ENCODE results near the gene AMELX.

The AMELX gene

DNA sequence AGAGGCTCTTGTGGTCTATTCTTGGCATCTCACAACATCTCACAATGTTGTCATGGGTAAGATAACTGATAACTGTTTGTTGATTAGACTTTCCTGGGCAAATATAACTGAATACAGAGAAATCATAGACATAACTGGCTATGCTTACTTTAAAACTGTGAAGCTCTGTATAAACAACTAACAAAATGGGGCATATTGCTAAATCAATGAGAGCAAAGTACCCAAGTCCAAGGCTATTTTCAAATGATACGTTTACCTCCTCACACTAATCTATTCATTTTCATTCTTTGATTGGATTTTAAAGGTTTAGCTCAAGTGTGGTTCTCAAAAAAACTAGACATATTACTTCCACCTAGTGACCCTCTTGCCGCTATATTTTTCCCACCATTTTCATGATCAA lies 38.6 kb downstream of the AMELX start:
- no peaks in the 10 kb centered on the region for H3K27me3 ChIP-seq (ENCODE audit: control insufficient read depth, insufficient read depth, low read length)
- no peaks in the 10 kb centered on the region for H3K9me3 ChIP-seq (ENCODE audit: control insufficient read depth, low read length)
- no peak overlapping the region for H3K4me2 ChIP-seq (ENCODE audit: low read length)
- no peak overlapping the region for H2AFZ ChIP-seq
- H3K4me1 ChIP-seq: no peaks in the 10 kb centered on the region
- H3K9ac ChIP-seq: no peak overlapping the region
- H3K36me3 ChIP-seq (ENCODE audit: control insufficient read depth, insufficient read depth, low read length): no peaks in the 10 kb centered on the region
- H3K4me3 ChIP-seq (ENCODE audit: low read depth, low read length): no peak overlapping the region
- H3K27ac ChIP-seq: no peak overlapping the region
- TF ChIP-seq, protein P1, sequence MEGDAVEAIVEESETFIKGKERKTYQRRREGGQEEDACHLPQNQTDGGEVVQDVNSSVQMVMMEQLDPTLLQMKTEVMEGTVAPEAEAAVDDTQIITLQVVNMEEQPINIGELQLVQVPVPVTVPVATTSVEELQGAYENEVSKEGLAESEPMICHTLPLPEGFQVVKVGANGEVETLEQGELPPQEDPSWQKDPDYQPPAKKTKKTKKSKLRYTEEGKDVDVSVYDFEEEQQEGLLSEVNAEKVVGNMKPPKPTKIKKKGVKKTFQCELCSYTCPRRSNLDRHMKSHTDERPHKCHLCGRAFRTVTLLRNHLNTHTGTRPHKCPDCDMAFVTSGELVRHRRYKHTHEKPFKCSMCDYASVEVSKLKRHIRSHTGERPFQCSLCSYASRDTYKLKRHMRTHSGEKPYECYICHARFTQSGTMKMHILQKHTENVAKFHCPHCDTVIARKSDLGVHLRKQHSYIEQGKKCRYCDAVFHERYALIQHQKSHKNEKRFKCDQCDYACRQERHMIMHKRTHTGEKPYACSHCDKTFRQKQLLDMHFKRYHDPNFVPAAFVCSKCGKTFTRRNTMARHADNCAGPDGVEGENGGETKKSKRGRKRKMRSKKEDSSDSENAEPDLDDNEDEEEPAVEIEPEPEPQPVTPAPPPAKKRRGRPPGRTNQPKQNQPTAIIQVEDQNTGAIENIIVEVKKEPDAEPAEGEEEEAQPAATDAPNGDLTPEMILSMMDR (IDR thresholded peaks at IDR 0.05): no peak
- H3K79me2 ChIP-seq: no peaks in the 10 kb centered on the region

DNA sequence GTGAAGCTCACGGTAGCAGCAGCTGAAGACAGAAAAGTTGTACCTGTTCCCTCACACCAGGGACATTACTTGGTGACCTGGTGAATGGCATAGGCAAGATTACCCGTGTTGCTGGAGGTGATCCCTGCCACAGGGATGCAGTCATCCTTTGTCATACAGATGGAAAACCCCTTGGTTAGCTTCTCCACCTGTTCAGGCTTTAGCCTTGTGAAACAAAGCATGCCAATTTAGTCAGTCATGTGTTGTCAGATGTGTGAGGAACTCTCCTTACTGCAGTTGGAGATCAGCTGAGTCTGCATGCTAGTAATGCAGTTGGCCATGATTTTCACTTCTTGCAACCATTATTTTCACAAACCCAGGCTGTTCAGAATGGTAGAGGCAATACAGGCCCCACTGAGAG lies 41.0 kb downstream of the AMELX start:
- no peak overlapping the region for H2AFZ ChIP-seq
- H3K27ac ChIP-seq: no peak overlapping the region
- H3K4me3 ChIP-seq (ENCODE audit: low read depth, low read length): no peak overlapping the region
- no peaks in the 10 kb centered on the region for H3K36me3 ChIP-seq (ENCODE audit: control insufficient read depth, insufficient read depth, low read length)
- no peaks in the 10 kb centered on the region for H3K9me3 ChIP-seq (ENCODE audit: control insufficient read depth, low read length)
- H3K27me3 ChIP-seq (ENCODE audit: control insufficient read depth, insufficient read depth, low read length): no peaks in the 10 kb centered on the region
- no peaks in the 10 kb centered on the region for H3K79me2 ChIP-seq
- no peak overlapping the region for H3K4me2 ChIP-seq (ENCODE audit: low read length)
- no peak overlapping the region for H3K9ac ChIP-seq
- TF ChIP-seq, protein P1 (IDR thresholded peaks at IDR 0.05): no peak
- no peaks in the 10 kb centered on the region for H3K4me1 ChIP-seq

GRCh38 chrX:11336201-11336600 lies 43.0 kb downstream of the AMELX start:
- H3K27ac ChIP-seq: no peak overlapping the region
- no peak overlapping the region for H3K9ac ChIP-seq
- no peak overlapping the region for H3K4me2 ChIP-seq (ENCODE audit: low read length)
- no peaks in the 10 kb centered on the region for H3K27me3 ChIP-seq (ENCODE audit: control insufficient read depth, insufficient read depth, low read length)
- H3K36me3 ChIP-seq (ENCODE audit: control insufficient read depth, insufficient read depth, low read length): no peaks in the 10 kb centered on the region
- H3K9me3 ChIP-seq (ENCODE audit: control insufficient read depth, low read length): no peaks in the 10 kb centered on the region
- TF ChIP-seq, protein P1 (IDR thresholded peaks at IDR 0.05): no peak
- no peak overlapping the region for H3K4me3 ChIP-seq (ENCODE audit: low read depth, low read length)
- no peaks in the 10 kb centered on the region for H3K79me2 ChIP-seq
- H3K4me1 ChIP-seq: no peaks in the 10 kb centered on the region
- no peak overlapping the region for H2AFZ ChIP-seq

DNA sequence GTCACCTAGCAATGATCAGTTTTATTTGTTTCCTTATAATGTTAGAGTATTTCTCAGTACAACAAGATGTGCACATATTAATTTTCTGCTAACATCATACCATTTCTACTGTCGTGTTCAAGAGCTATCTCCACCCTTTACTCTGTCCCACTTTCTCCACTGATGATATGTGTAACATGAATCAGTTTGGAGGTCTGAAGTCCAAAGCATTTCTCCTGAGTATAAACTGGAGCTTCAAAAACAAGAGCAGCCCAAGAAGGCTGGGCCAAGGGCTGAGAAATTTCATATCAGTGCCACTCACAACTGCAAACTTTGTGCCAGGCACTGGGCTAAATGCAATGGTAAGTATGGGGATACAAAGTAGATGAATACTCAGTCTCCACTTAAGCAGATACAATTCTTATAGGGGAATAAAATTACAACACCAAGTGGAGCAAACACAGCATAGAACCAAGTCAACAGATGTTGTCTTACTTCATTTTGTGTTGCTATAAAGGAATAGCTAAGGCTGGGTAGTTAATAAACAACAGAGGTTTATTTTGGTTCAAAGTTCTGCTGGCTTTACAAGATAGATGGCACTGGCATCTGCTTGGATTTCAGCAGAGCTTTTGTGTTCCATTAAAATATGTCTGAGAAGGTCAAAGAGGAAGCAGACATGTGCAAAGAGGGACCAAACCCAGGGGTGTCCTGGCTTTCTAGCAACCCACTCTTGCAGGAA lies 44.2 kb downstream of the AMELX start:
- Histone ChIP-seq H3K79me2 (no peaks in the 10 kb centered on the region), H3K27me3 (ENCODE audit: control insufficient read depth, insufficient read depth, low read length) (no peaks in the 10 kb centered on the region), H3K4me3 (ENCODE audit: low read depth, low read length) (no peak overlapping the region), H3K4me1 (no peaks in the 10 kb centered on the region), H2AFZ (no peak overlapping the region), H3K36me3 (ENCODE audit: control insufficient read depth, insufficient read depth, low read length) (no peaks in the 10 kb centered on the region), H3K27ac (no peak overlapping the region), H3K4me2 (ENCODE audit: low read length) (no peak overlapping the region), H3K9ac (no peak overlapping the region), H3K9me3 (ENCODE audit: control insufficient read depth, low read length) (no peaks in the 10 kb centered on the region)
- TF ChIP-seq, protein P1 (IDR thresholded peaks at IDR 0.05): no peak

All from parathyroid adenoma (tissue), 2 donors.